Measurements from ENCODE around the gene MBOAT1. TPM values are rescaled to one million over a fixed set of nuclear protein-coding genes. Genes with fewer than 3 reads are reported as not detected.

The MBOAT1 gene
- total RNA-seq, 1 donor from 2014 or later: 9.6 TPM

DNA sequence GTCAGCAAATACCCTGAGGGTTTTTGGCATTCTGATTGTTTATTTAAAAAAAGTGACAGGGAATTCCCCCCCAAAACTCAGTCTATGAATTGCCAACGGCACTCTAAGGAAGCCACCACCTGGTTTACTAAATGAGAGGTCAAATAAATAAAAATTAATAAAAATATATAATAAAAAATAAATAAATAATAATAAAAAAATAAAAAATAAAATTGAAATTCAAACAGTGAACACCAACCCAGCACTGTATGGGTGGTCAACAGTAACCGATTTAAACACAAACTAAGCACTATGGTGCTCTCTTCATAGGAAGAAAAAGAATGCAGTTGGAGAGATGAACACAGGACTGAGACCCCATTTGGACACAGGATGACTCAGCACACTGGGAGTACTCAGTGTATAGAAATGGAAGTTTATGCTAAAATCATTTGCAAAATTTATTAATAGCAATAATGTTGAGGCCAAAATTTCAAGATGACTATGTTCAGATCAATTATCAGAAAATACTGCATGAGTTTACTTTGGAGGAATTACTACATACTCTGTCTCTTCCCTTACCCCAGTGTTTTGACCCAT is 98.5 kb downstream of the MBOAT1 start:
- intact Hi-C loops (cut with DNase I): no loop called here
- peaks cover 0 to 28% of the 10 kb centered on the region in 2 donors for H3K36me3 ChIP-seq
- no peak overlapping the region for H3K4me3 ChIP-seq
- no peaks in the 10 kb centered on the region for H3K4me1 ChIP-seq
- DNase-seq (ENCODE audit: extremely low spot score in 2 of 2): no peak
- H3K9me3 ChIP-seq: no peaks in the 10 kb centered on the region
- TF ChIP-seq POLR2AphosphoS5 (IDR thresholded peaks at IDR 0.05; ENCODE audit: insufficient read depth in 1 of 2, low read depth in 1 of 2): no peak
- no peak for TF ChIP-seq POLR2A (IDR thresholded peaks at IDR 0.05)
- TF ChIP-seq, protein P1, sequence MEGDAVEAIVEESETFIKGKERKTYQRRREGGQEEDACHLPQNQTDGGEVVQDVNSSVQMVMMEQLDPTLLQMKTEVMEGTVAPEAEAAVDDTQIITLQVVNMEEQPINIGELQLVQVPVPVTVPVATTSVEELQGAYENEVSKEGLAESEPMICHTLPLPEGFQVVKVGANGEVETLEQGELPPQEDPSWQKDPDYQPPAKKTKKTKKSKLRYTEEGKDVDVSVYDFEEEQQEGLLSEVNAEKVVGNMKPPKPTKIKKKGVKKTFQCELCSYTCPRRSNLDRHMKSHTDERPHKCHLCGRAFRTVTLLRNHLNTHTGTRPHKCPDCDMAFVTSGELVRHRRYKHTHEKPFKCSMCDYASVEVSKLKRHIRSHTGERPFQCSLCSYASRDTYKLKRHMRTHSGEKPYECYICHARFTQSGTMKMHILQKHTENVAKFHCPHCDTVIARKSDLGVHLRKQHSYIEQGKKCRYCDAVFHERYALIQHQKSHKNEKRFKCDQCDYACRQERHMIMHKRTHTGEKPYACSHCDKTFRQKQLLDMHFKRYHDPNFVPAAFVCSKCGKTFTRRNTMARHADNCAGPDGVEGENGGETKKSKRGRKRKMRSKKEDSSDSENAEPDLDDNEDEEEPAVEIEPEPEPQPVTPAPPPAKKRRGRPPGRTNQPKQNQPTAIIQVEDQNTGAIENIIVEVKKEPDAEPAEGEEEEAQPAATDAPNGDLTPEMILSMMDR (IDR thresholded peaks at IDR 0.05): no peak
- H3K27ac ChIP-seq: no peak overlapping the region
- H3K27me3 ChIP-seq: no peaks in the 10 kb centered on the region

DNA sequence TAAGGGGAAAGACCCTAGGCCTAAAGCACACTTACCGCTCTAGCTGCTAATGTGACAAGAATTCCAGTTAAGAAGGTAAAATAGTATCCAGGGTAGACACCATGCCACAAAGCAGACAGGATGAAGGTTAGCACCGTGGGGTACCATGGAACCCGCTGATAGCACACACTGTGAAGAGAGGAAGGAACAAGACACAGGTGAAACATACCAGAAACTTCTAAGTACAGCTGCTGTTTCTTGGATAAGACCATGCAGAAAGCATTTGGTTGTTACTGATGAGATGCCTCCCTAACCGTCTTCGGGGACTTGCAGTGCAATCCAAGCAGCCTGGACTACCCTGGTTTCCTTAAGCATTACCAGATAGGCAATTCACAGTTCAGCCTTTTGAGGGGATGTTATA is 99.4 kb downstream of the MBOAT1 start:
- Histone ChIP-seq H3K36me3 (peaks cover 0 to 22% of the 10 kb centered on the region in 2 donors), H3K27me3 (no peaks in the 10 kb centered on the region), H3K27ac (no peak overlapping the region), H3K4me1 (no peaks in the 10 kb centered on the region), H3K4me3 (no peak overlapping the region), H3K9me3 (no peaks in the 10 kb centered on the region)
- no peak for TF ChIP-seq POLR2AphosphoS5 (IDR thresholded peaks at IDR 0.05; ENCODE audit: insufficient read depth in 1 of 2, low read depth in 1 of 2)
- intact Hi-C loops (cut with DNase I): no loop called here
- DNase-seq (ENCODE audit: extremely low spot score in 2 of 2): no peak

DNA sequence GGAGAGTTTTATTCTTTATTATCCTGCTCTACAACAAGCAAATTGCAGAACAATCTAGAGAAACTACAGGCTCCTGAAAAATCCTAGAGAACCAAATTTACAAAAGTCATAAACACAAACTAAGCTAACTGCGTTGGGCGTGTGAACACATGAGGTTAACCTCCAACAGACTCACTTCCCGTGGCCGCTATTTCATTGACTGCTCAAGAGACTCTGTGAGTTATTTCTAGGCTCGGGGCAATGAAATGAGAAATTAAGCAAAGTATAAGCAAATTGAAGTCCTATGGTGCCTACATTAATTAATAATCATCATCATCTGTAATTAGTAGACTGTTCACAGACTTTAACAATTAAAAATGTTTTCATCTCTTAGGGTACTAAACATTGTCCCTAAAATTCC is 100.0 kb downstream of the MBOAT1 start:
- H3K9me3 ChIP-seq: no peaks in the 10 kb centered on the region
- no peaks in the 10 kb centered on the region for H3K4me1 ChIP-seq
- DNase-seq (ENCODE audit: extremely low spot score in 2 of 2): no peak
- TF ChIP-seq, protein P1 (IDR thresholded peaks at IDR 0.05): no peak
- TF ChIP-seq POLR2A (IDR thresholded peaks at IDR 0.05) (no peak), POLR2AphosphoS5 (IDR thresholded peaks at IDR 0.05; ENCODE audit: insufficient read depth in 1 of 2, low read depth in 1 of 2) (no peak)
- peaks cover 0 to 22% of the 10 kb centered on the region in 2 donors for H3K36me3 ChIP-seq
- intact Hi-C loops (cut with DNase I): no loop called here
- no peak overlapping the region for H3K4me3 ChIP-seq
- no peaks in the 10 kb centered on the region for H3K27me3 ChIP-seq
- H3K27ac ChIP-seq: no peak overlapping the region

DNA sequence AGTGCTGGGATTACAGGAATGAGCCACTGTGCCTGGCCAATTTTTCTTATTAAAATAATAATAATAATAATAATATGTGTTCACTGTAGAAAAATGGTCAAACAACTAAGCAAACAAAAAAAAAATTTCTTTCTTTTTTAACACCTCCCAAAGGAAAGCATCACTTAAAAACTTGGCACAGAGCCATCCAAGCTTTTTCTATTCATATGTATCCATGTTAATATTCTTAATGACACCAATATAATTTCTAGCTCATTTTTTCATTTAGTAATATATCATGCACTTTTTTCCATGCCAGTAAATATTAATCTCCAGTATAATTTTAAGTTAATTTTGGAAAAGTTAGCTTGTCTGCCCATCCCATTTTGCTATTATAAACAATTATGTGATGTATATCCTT is 101.8 kb downstream of the MBOAT1 start:
- no peak for TF ChIP-seq POLR2AphosphoS5 (IDR thresholded peaks at IDR 0.05; ENCODE audit: insufficient read depth in 1 of 2, low read depth in 1 of 2)
- TF ChIP-seq, protein P1 (IDR thresholded peaks at IDR 0.05): no peak
- no peak for TF ChIP-seq POLR2A (IDR thresholded peaks at IDR 0.05)
- intact Hi-C loops (cut with DNase I): no loop called here
- Histone ChIP-seq H3K9me3 (no peaks in the 10 kb centered on the region), H3K4me1 (no peaks in the 10 kb centered on the region), H3K27ac (no peak overlapping the region), H3K36me3 (peaks cover 0 to 23% of the 10 kb centered on the region in 2 donors), H3K4me3 (no peak overlapping the region), H3K27me3 (no peaks in the 10 kb centered on the region)
- no peak for DNase-seq (ENCODE audit: extremely low spot score in 2 of 2)

DNA sequence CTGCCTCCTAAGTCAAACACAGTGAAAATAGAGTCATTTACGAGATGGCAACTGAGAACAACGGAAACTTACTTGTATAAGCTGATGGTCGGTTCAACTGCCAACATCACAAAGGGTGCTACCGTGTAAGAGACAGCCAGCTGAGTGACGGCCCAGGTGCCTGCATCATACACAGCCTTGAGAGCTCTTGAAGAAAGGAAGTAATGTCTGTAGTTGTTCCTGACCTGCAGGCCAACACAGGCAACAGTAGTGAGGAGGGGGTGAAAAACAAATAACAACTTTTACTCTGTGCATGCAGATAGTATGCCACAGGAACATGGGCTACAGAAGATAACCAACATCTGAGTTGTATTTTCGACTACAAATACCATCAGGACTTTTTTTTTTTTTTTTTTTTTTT is 102.7 kb downstream of the MBOAT1 start:
- Histone ChIP-seq H3K36me3 (peaks cover 0 to 19% of the 10 kb centered on the region in 2 donors), H3K4me1 (no peaks in the 10 kb centered on the region)
- DNase-seq (ENCODE audit: extremely low spot score in 2 of 2): no peak

More for the DNA sequence above, 102.7 kb downstream of the MBOAT1 start:
- TF ChIP-seq, protein P1 (IDR thresholded peaks at IDR 0.05): no peak
- TF ChIP-seq POLR2AphosphoS5 (IDR thresholded peaks at IDR 0.05; ENCODE audit: insufficient read depth in 1 of 2, low read depth in 1 of 2) (no peak), POLR2A (IDR thresholded peaks at IDR 0.05) (no peak)
- intact Hi-C loops (cut with DNase I): loop anchor here (10.0 kb wide), 1 partner anchor 425 kb away; the partner anchor contains the start of gene CDKAL1
- Histone ChIP-seq H3K9me3 (no peaks in the 10 kb centered on the region), H3K27ac (no peak overlapping the region), H3K27me3 (no peaks in the 10 kb centered on the region), H3K4me3 (no peak overlapping the region)
